ENCODE measurements around the gene SEMA7A.
A peak's percentile ranks its signal among the peaks of the same experiment; 100 is the strongest.

Gene SEMA7A

GRCh38 chr15:74470631-74471395, 37.1 kb upstream of the SEMA7A start:
- H3K9me3 ChIP-seq (ENCODE audit: insufficient read depth, low read length), result no peaks in the 10 kb centered on the region
- TF ChIP-seq EZH2phosphoT487 (IDR thresholded peaks at IDR 0.05; ENCODE audit: low read depth), result no peak
- no peak overlapping the region for H2AFZ ChIP-seq (ENCODE audit: low read depth, low read length)
- H3K4me1 ChIP-seq (ENCODE audit: low read length), result no peaks in the 10 kb centered on the region
- no peaks in the 10 kb centered on the region for H3K79me2 ChIP-seq (ENCODE audit: low read length)
- H3K27me3 ChIP-seq (ENCODE audit: low read depth, low read length), result no peaks in the 10 kb centered on the region
- H4K20me1 ChIP-seq (ENCODE audit: insufficient read depth, low read length), result no peaks in the 10 kb centered on the region
- no peak overlapping the region for H3K27ac ChIP-seq (ENCODE audit: low read length)
- no peak overlapping the region for H3K9ac ChIP-seq (ENCODE audit: low read length)
- H3K4me3 ChIP-seq (ENCODE audit: low read length), result no peak overlapping the region
- no peak overlapping the region for H3K4me2 ChIP-seq (ENCODE audit: low read length)
- H3K36me3 ChIP-seq (replicated peaks; ENCODE audit: low read depth, low read length), result peaks cover 53% of the 10 kb centered on the region

GRCh38 chr15:74468341-74469032, 34.7 kb upstream of the SEMA7A start:
- no peaks in the 10 kb centered on the region for H4K20me1 ChIP-seq (ENCODE audit: insufficient read depth, low read length)
- H3K4me3 ChIP-seq (ENCODE audit: low read length), result no peak overlapping the region
- H3K9ac ChIP-seq (ENCODE audit: low read length), result no peak overlapping the region
- TF ChIP-seq EZH2phosphoT487 (IDR thresholded peaks at IDR 0.05; ENCODE audit: low read depth) (no peak), CTCF (IDR thresholded peaks at IDR 0.05; ENCODE audit: low read depth, low read length) (no peak)
- H3K36me3 ChIP-seq (replicated peaks; ENCODE audit: low read depth, low read length), result peaks cover 53% of the 10 kb centered on the region
- H3K27ac ChIP-seq (ENCODE audit: low read length), result no peak overlapping the region
- H3K4me2 ChIP-seq (ENCODE audit: low read length), result no peak overlapping the region
- H3K4me1 ChIP-seq (ENCODE audit: low read length), result peaks cover 14% of the 10 kb centered on the region
- no peak overlapping the region for H2AFZ ChIP-seq (ENCODE audit: low read depth, low read length)
- peaks cover 20% of the 10 kb centered on the region for H3K79me2 ChIP-seq (ENCODE audit: low read length)
- 0 out of 2 replicates have a peak, but pooled peaks cover 2% of the 10 kb centered on the region for H3K9me3 ChIP-seq (ENCODE audit: insufficient read depth, low read length)
- no peaks in the 10 kb centered on the region for H3K27me3 ChIP-seq (ENCODE audit: low read depth, low read length)

GRCh38 chr15:74466570-74466969, 32.8 kb upstream of the SEMA7A start:
- Histone ChIP-seq H3K4me2 (ENCODE audit: low read length) (no peak overlapping the region), H3K36me3 (replicated peaks; ENCODE audit: low read depth, low read length) (peaks cover 51% of the 10 kb centered on the region), H3K27ac (ENCODE audit: low read length) (no peak overlapping the region), H3K9me3 (ENCODE audit: insufficient read depth, low read length) (0 out of 2 replicates have a peak, but pooled peaks cover 2% of the 10 kb centered on the region), H3K4me1 (ENCODE audit: low read length) (peaks cover 29% of the 10 kb centered on the region), H3K4me3 (ENCODE audit: low read length) (no peak overlapping the region), H3K79me2 (ENCODE audit: low read length) (peaks cover 37% of the 10 kb centered on the region), H4K20me1 (ENCODE audit: insufficient read depth, low read length) (no peaks in the 10 kb centered on the region), H2AFZ (ENCODE audit: low read depth, low read length) (no peak overlapping the region), H3K9ac (ENCODE audit: low read length) (no peak overlapping the region), H3K27me3 (ENCODE audit: low read depth, low read length) (no peaks in the 10 kb centered on the region)
- TF ChIP-seq CTCF (IDR thresholded peaks at IDR 0.05; ENCODE audit: low read depth, low read length), result no peak
- no peak for TF ChIP-seq EZH2phosphoT487 (IDR thresholded peaks at IDR 0.05; ENCODE audit: low read depth)

GRCh38 chr15:74464897-74465296, 31.1 kb upstream of the SEMA7A start:
- peaks cover 48% of the 10 kb centered on the region for H3K79me2 ChIP-seq (ENCODE audit: low read length)
- H4K20me1 ChIP-seq (ENCODE audit: insufficient read depth, low read length), result no peaks in the 10 kb centered on the region
- peaks cover 40% of the 10 kb centered on the region for H3K36me3 ChIP-seq (replicated peaks; ENCODE audit: low read depth, low read length)
- no peak overlapping the region for H3K9ac ChIP-seq (ENCODE audit: low read length)
- H3K9me3 ChIP-seq (ENCODE audit: insufficient read depth, low read length), result 0 out of 2 replicates have a peak, but pooled peaks cover 2% of the 10 kb centered on the region
- H3K4me1 ChIP-seq (ENCODE audit: low read length), result peaks cover 29% of the 10 kb centered on the region
- TF ChIP-seq CTCF (IDR thresholded peaks at IDR 0.05; ENCODE audit: low read depth, low read length), result no peak
- TF ChIP-seq EZH2phosphoT487 (IDR thresholded peaks at IDR 0.05; ENCODE audit: low read depth), result no peak
- H3K27ac ChIP-seq (ENCODE audit: low read length), result no peak overlapping the region
- no peaks in the 10 kb centered on the region for H3K27me3 ChIP-seq (ENCODE audit: low read depth, low read length)
- H2AFZ ChIP-seq (ENCODE audit: low read depth, low read length), result no peak overlapping the region
- no peak overlapping the region for H3K4me3 ChIP-seq (ENCODE audit: low read length)
- peak overlapping the region; percentile 15; the same call in 1 of the 2 replicates for H3K4me2 ChIP-seq (ENCODE audit: low read length)

Data from OCI-LY3 (cell line).